ENCODE results near the gene C19orf44. TPM values are rescaled to one million over a fixed set of nuclear protein-coding genes. Genes with fewer than 3 reads are reported as not detected.
"Not testable (repeated sequence)": the region's sequence is repeated elsewhere in the genome, so short reads cannot be mapped to it uniquely, and the experiment has no call there.

C19orf44 gene
- total RNA-seq, 4 donors from 2014 or later = 13.4 to 19.0 (median 15.8) TPM

- Histone ChIP-seq H3K36me3 (peaks cover 0 to 32% (median 4%) of the 10 kb centered on the region in 3 donors), H3K4me3 (peak within 1 kb of the TSS; percentile 54 to 100 (median 84)), H3K27ac (peak within 1 kb of the TSS; percentile 35 to 91 (median 90)), H3K27me3 (no peaks in the 10 kb centered on the region), H3K4me1 (peaks cover 8 to 53% (median 33%) of the 10 kb centered on the region in 4 donors), H3K9me3 (no peaks in the 10 kb centered on the region)
- TF ChIP-seq EP300 (IDR thresholded peaks at IDR 0.05) (peak; percentile 96 to 97), CTCF (IDR thresholded peaks at IDR 0.05) (peak in 4 of 5 experiments; percentile 2 to 56 (median 29)), POLR2A (IDR thresholded peaks at IDR 0.05) (peak; percentile 50 to 74)
- peak; percentile 74 to 81 for DNase-seq (ENCODE audit: low spot score in 2 of 2)
- 1% methylated on average over 35 to 100 of the region's 108 CpGs for WGBS, 2 donors
Observed at GRCh38 chr19:16542045-16542909, 46.1 kb downstream of the C19orf44 start, which contains the start of gene CHERP. Gene CHERP, minus strand, starts transcription at chr19:16542437. Its CDS starts 59 bp downstream, at chr19:16542378.

GRCh38 chr19:16542910-16543472 lies 46.8 kb downstream of the C19orf44 start:
- Histone ChIP-seq H3K4me3 (peak overlapping the region; percentile 54 to 100 (median 84)), H3K36me3 (peaks cover 0 to 24% (median 0%) of the 10 kb centered on the region in 3 donors), H3K9me3 (no peaks in the 10 kb centered on the region), H3K27ac (peak overlapping the region; percentile 35 to 91 (median 90)), H3K4me1 (peaks cover 8 to 47% (median 33%) of the 10 kb centered on the region in 4 donors), H3K27me3 (no peaks in the 10 kb centered on the region)
- 2 to 5% methylated on average over 15 of the region's 15 CpGs for WGBS, 2 donors
- DNase-seq (ENCODE audit: low spot score in 2 of 2) = no peak
- TF ChIP-seq CTCF (IDR thresholded peaks at IDR 0.05) = no peak

DNA sequence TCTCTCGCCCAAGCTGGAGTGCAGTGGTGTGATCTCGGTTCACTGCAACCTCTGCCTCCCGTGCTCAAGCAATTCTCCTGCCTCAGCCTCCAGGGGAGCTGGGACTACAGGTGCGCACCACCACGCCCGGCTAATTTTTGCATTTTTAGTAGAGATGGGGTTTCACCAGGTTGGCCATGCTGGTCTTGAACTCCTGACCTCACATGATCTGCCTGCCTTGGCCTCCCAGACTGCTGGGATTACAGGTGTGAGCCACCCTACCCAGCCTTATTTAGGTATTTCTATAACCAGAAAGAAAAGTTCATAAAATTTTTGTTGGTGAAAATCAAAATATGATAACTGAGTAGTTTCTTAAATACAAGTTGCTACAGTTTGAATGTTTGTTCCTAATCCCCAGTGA lies 47.5 kb downstream of the C19orf44 start:
- DNase-seq (ENCODE audit: low spot score in 2 of 2); H3K9me3 ChIP-seq; H3K4me3 ChIP-seq; H3K27ac ChIP-seq; H3K27me3 ChIP-seq: not testable (repeated sequence)
- WGBS, 2 donors = 80 to 85% methylated on average over 6 of the region's 6 CpGs
- Histone ChIP-seq H3K36me3 (peaks cover 0 to 23% (median 0%) of the 10 kb centered on the region in 3 donors), H3K4me1 (peaks cover 8 to 44% (median 31%) of the 10 kb centered on the region in 4 donors)

GRCh38 chr19:16544473-16545231 lies 48.5 kb downstream of the C19orf44 start:
- 88% methylated on average over 11 of the region's 11 CpGs for WGBS, 2 donors
- Histone ChIP-seq H3K36me3 (peaks cover 0 to 16% (median 0%) of the 10 kb centered on the region in 3 donors), H3K9me3 (no peaks in the 10 kb centered on the region), H3K4me3 (no peak overlapping the region), H3K27ac (no peak overlapping the region), H3K4me1 (peaks cover 8 to 40% (median 29%) of the 10 kb centered on the region in 4 donors), H3K27me3 (no peaks in the 10 kb centered on the region)
- TF ChIP-seq EP300 (IDR thresholded peaks at IDR 0.05) (no peak), POLR2A (IDR thresholded peaks at IDR 0.05) (no peak), CTCF (IDR thresholded peaks at IDR 0.05) (no peak)
- no peak for DNase-seq (ENCODE audit: low spot score in 2 of 2)

DNA sequence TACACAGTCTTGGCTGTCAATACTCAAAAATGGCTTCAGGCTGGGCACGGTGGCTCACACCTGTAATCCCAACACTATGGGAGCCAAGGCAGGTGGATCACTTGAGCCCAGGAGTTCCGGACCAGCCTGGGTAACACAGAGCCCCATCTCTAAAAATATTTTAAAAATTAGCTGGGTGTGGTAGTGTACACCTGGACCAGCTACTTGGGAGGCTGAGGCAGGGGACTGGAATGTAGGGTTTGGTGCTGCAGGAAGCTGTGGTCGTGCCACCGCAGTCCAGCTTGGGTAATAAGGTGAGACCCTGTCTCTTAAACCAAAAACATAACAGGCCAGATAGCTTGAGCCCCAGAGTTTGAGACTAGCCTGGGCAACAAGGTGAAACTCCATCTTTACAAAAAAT lies 52.8 kb downstream of the C19orf44 start:
- Histone ChIP-seq H3K27me3 (no peaks in the 10 kb centered on the region), H3K36me3 (peaks cover 0 to 43% (median 12%) of the 10 kb centered on the region in 3 donors), H3K4me1 (peaks cover 0 to 9% (median under 1%) of the 10 kb centered on the region in 4 donors), H3K27ac (no peak overlapping the region), H3K9me3 (no peaks in the 10 kb centered on the region), H3K4me3 (no peak overlapping the region)
- WGBS, 2 donors = 92 to 96% methylated on average over 4 of the region's 4 CpGs
- no peak for DNase-seq (ENCODE audit: low spot score in 2 of 2)
- TF ChIP-seq EP300 (IDR thresholded peaks at IDR 0.05) = no peak
- TF ChIP-seq POLR2A (IDR thresholded peaks at IDR 0.05) = no peak
- TF ChIP-seq CTCF (IDR thresholded peaks at IDR 0.05) = no peak

DNA sequence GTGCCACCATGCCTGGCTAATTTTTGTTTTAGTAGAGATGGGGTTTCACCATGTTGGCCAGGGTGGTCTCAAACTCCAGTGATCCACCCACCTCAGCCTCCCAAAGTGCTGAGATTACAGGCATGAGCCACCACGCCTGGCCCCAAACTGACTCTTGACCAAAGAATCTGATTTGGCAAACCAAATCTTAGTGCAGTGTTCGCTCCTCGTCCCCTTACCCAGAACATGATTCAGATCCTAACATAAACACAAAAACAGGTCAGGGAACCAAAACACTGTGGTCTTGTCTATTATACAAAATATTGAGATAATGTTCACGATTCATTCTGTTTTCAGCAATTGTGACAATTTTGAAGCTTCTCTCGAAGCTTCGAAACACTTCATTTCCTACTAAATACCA lies 55.7 kb downstream of the C19orf44 start:
- 90% methylated on average over 6 of the region's 6 CpGs for WGBS, 2 donors
- H3K27me3 ChIP-seq; DNase-seq (ENCODE audit: low spot score in 2 of 2); H3K27ac ChIP-seq; H3K4me1 ChIP-seq; H3K9me3 ChIP-seq; H3K4me3 ChIP-seq: not testable (repeated sequence)
- H3K36me3 ChIP-seq = peaks cover 0 to 72% (median 23%) of the 10 kb centered on the region in 3 donors

All from tibial nerve (tissue), 4 donors.